Progenitor cell of endocrine pancreas (in vitro differentiated cells): ENCODE results near the gene SYS1. TPM values are rescaled to one million over a fixed set of nuclear protein-coding genes. Genes with fewer than 3 reads are reported as not detected.

Source experiments
- DNase-seq: peaks from one replicate; pipeline ENCODE4 v3.0.0; 2021; ENCODE audit warnings: low spot score; ENCODE audit not compliant: unreplicated experiment
- H3K27ac Mint-ChIP-seq: 2 replicates; pipeline ENCODE4 v1.8.0; 2021; ENCODE audit warnings: mild to moderate bottlenecking, moderate library complexity, mixed read lengths
- H3K27me3 Mint-ChIP-seq: 2 replicates; pipeline ENCODE4 v1.8.0; 2021; ENCODE audit warnings: mixed read lengths
- H3K36me3 Mint-ChIP-seq: 2 replicates; pipeline ENCODE4 v1.8.0; 2022; ENCODE audit warnings: mixed read lengths; ENCODE audit not compliant: insufficient read depth
- H3K4me1 Mint-ChIP-seq: 2 replicates; pipeline ENCODE4 v1.8.0; 2021; ENCODE audit warnings: low read depth, mixed read lengths
- H3K4me3 Mint-ChIP-seq: 2 replicates; pipeline ENCODE4 v1.8.0; 2021; ENCODE audit warnings: low read depth, mild to moderate bottlenecking, moderate library complexity, mixed read lengths
- H3K9me3 Mint-ChIP-seq: 2 replicates; pipeline ENCODE4 v1.8.0; 2021; ENCODE audit warnings: low read depth, mixed read lengths
- CTCF ChIP-seq: fragments of 200-600 bp; sonication (generic); IDR thresholded peaks from one replicate; pipeline ENCODE4 v1.5.0; 2021; ENCODE audit warnings: antibody characterized with exemption, mild to moderate bottlenecking; ENCODE audit not compliant: unreplicated experiment
- total RNA-seq: library from RNA; stranded (reverse); gene quantifications from 2 replicates; pipeline ENCODE4 v1.2.1, GENCODE V29; 2021

SYS1 gene
- total RNA-seq, 1 donor from 2014 or later, result 31.9 TPM

DNA sequence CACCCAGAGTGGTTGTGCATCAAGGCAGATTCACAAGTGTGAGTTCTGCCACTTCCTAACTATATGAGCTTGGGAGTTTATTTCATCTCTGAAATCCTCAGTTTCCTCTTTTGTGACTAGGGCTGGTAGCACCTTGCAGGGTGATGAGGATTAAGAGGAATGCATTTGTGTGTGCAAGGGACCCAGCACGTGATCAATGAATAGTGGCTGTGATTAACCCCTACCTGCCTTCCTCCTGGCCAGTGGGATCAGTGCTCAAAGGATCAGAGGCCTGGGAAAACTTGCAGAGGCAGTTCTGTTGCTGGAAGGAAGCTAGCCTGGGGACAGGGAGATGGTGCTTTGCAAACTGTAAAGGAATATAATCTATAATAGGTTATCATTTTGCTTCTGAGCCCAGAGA lies 22.0 kb upstream of the SYS1 start:
- peaks cover 9% of the 10 kb centered on the region for H3K36me3 Mint-ChIP-seq
- DNase-seq, result no peak
- H3K4me1 Mint-ChIP-seq, result peaks cover 89% of the 10 kb centered on the region
- peak overlapping the region; percentile 95 for H3K4me3 Mint-ChIP-seq
- no peak for TF ChIP-seq CTCF
- no peaks in the 10 kb centered on the region for H3K27me3 Mint-ChIP-seq
- no peaks in the 10 kb centered on the region for H3K9me3 Mint-ChIP-seq
- H3K27ac Mint-ChIP-seq, result peak overlapping the region; percentile 99

GRCh38 chr20:45341579-45341938 lies 21.4 kb upstream of the SYS1 start:
- Mint-ChIP-seq H3K27me3 (no peaks in the 10 kb centered on the region), H3K4me1 (peaks cover 95% of the 10 kb centered on the region), H3K27ac (peak overlapping the region; percentile 99), H3K36me3 (peaks cover 9% of the 10 kb centered on the region), H3K4me3 (peak overlapping the region; percentile 95), H3K9me3 (no peaks in the 10 kb centered on the region)
- no peak for DNase-seq
- TF ChIP-seq CTCF, result no peak

- Mint-ChIP-seq H3K27me3 (no peaks in the 10 kb centered on the region), H3K4me3 (peak overlapping the region; percentile 95), H3K36me3 (peaks cover 3% of the 10 kb centered on the region), H3K27ac (peak overlapping the region; percentile 99), H3K4me1 (peaks cover 95% of the 10 kb centered on the region), H3K9me3 (no peaks in the 10 kb centered on the region)
- no peak for TF ChIP-seq CTCF
- peak; percentile 44 for DNase-seq
Measured at GRCh38 chr20:45341939-45342854, 20.8 kb upstream of the SYS1 start.

DNA sequence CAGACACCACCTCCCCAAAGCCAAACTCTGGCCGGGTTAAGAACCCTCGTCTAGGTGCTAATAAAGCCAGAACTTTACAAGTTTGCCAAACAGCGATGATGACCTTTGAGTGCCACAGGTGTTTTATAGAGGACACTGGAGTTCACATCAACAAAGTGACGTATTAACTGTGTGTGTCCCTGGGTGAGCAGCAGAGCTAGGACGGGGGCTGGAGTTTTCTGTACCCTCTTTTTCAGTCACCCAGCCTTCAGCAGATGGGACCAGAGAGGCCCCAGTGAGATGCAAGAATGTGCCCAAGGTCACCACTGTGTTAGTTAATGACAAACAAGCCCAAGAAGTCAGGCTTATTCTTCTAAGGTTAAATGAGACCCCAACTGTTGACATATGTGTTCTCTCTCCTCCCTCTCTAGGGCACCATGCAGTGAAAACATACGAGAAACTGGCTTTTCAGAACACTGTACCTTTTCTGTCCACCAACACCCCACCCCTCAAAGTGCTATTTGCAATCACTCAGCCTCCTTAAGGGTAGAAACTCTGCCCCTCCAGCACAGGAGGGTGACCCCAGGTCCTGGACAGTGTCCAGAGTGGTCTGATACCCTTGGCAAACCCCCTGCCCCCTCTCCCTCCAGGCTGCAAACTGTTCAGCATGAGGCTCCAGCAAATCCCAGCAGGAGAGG lies 20.0 kb upstream of the SYS1 start:
- H3K36me3 Mint-ChIP-seq, result peaks cover 2% of the 10 kb centered on the region
- peak overlapping the region; percentile 99 for H3K27ac Mint-ChIP-seq
- peak overlapping the region; percentile 95 for H3K4me3 Mint-ChIP-seq
- peaks cover 91% of the 10 kb centered on the region for H3K4me1 Mint-ChIP-seq
- H3K9me3 Mint-ChIP-seq, result no peaks in the 10 kb centered on the region
- TF ChIP-seq CTCF, result no peak
- H3K27me3 Mint-ChIP-seq, result no peaks in the 10 kb centered on the region
- peak; percentile 57 for DNase-seq

GRCh38 chr20:45343532-45344167 lies 19.3 kb upstream of the SYS1 start:
- Mint-ChIP-seq H3K27me3 (no peaks in the 10 kb centered on the region), H3K4me3 (peak overlapping the region; percentile 95), H3K9me3 (no peaks in the 10 kb centered on the region), H3K27ac (peak overlapping the region; percentile 99), H3K36me3 (peaks cover 2% of the 10 kb centered on the region), H3K4me1 (peaks cover 85% of the 10 kb centered on the region)
- no peak for TF ChIP-seq CTCF
- DNase-seq, result no peak
